Tibial nerve (tissue), 3 donors: ENCODE results near the gene MALRD1.

Source experiments
- EP300 ChIP-seq, 2 donors: sonication (generic); formaldehyde crosslinking; IDR thresholded peaks; one replicate each; pipeline ENCODE4 v1.6.1; 2017; ENCODE audit warnings: antibody characterized with exemption in 2 of 2, mild to moderate bottlenecking in 1 of 2
- POLR2A ChIP-seq, 2 donors: fragments of 450-650 bp; IDR thresholded peaks; one replicate each; pipeline ENCODE4 v1.6.1; 2017; ENCODE audit warnings: antibody characterized with exemption in 2 of 2, mild to moderate bottlenecking in 2 of 2, moderate library complexity in 2 of 2

DNA sequence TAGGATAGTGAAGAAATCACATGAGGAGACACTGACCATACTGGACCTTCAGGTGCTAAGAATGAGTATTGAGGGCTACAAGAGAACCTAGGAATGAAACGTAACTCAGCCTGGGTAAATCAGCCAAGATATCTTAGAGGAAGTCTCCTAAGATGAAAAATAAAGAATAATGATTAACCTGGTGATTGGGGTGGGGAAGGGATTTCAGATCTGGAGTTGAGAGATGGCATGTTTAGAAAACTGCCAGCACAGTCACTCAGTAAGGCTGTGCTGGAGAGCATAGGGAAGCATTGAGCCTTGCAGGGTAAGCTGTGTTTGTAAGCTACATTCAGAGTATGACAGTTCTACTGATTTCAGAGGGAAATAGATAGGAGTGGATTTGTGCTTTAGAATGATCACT, 1.9 kb upstream of the MALRD1 start:
- TF ChIP-seq POLR2A (IDR thresholded peaks at IDR 0.05) (no peak), EP300 (IDR thresholded peaks at IDR 0.05) (no peak)
